Measurements from ENCODE around the gene MMAB. TPM values are rescaled to one million over a fixed set of nuclear protein-coding genes. Genes with fewer than 3 reads are reported as not detected.

The MMAB gene
- total RNA-seq, 1 experiment from 2014 or later = 24.3 TPM

GRCh38 chr12:109582636-109583035 lies 9.3 kb upstream of the MMAB start:
- Histone ChIP-seq H2BK12ac (ENCODE audit: insufficient read length, low read depth, low read length) (no peak overlapping the region), H3K4me2 (ENCODE audit: insufficient read depth, insufficient read length, low read length) (no peak overlapping the region), H3K79me1 (ENCODE audit: insufficient read depth, low read depth, low read length, poor library complexity, severe bottlenecking) (no peaks in the 10 kb centered on the region), H3K27me3 (ENCODE audit: insufficient read depth, low read length) (no peaks in the 10 kb centered on the region), H2BK20ac (ENCODE audit: low read depth, low read length, poor library complexity, severe bottlenecking) (no peak overlapping the region), H2BK5ac (ENCODE audit: insufficient read length, low read length) (no peak overlapping the region), H2BK15ac (ENCODE audit: low read depth, low read length) (no peak overlapping the region), H3K14ac (ENCODE audit: insufficient read depth, low read length) (no peak overlapping the region), H4K5ac (ENCODE audit: insufficient read length, low read depth, low read length) (no peak overlapping the region), H2BK120ac (ENCODE audit: low read depth, low read length, poor library complexity, severe bottlenecking) (no peak overlapping the region), H3K56ac (ENCODE audit: insufficient read length, low read depth, low read length) (no peak overlapping the region), H2AFZ (ENCODE audit: low read length) (no peak overlapping the region), H3K27ac (ENCODE audit: insufficient read length, low read depth, low read length) (no peak overlapping the region), H3K9ac (ENCODE audit: extremely low read depth, insufficient read length, low read length) (no peak overlapping the region), H3K18ac (ENCODE audit: insufficient read length, low read depth, low read length) (no peak overlapping the region), H3K79me2 (ENCODE audit: insufficient read depth, low read length) (no peaks in the 10 kb centered on the region), H3K4ac (ENCODE audit: low read depth, low read length) (no peak overlapping the region), H4K8ac (replicated peaks; ENCODE audit: insufficient read length, low read depth, low read length) (no peak overlapping the region), H3K23ac (ENCODE audit: insufficient read length, low read depth, low read length) (no peak overlapping the region), H3K23me2 (ENCODE audit: insufficient read length, low read depth, low read length, poor library complexity, severe bottlenecking) (no peaks in the 10 kb centered on the region), H4K20me1 (ENCODE audit: control insufficient read depth, insufficient read depth, insufficient read length) (no peaks in the 10 kb centered on the region), H2AK5ac (ENCODE audit: insufficient read length, low read length) (no peak overlapping the region), H3K4me1 (ENCODE audit: insufficient read depth, low read length) (no peaks in the 10 kb centered on the region), H4K91ac (ENCODE audit: insufficient read length, low read depth, low read length) (no peak overlapping the region), H3T11ph (ENCODE audit: low read length) (no peak overlapping the region), H3K9me3 (ENCODE audit: control insufficient read depth, low read depth, low read length) (no peaks in the 10 kb centered on the region)
- TF ChIP-seq CTCF (conservative IDR thresholded peaks at IDR 0.05) = peak; percentile 42; the same call in 2 of the 3 replicates
- Mint-ChIP-seq H3K27ac (peak overlapping the region in 1 of 3 experiments; percentile 82; a peak in 1 of 7 replicates), H3K27me3 (ENCODE audit: low read depth) (no peaks in the 10 kb centered on the region), H3K9me3 (no peaks in the 10 kb centered on the region), H3K36me3 (ENCODE audit: insufficient read depth in 1 of 3, low read depth in 3 of 3) (peaks cover 1 to 56% (median 51%) of the 10 kb centered on the region in 3 experiments; a peak in 5 of 7 replicates), H3K4me1 (no peaks in the 10 kb centered on the region), H3K4me3 (no peak overlapping the region)
- DNase-seq = peak; percentile 57
- no CpG with 5 or more reads among the region's 5 CpGs for WGBS (ENCODE audit: extremely low coverage, insufficient read length, low lambda C conversion rate)
